ENCODE results near the gene PRB4. TPM values are rescaled to one million over a fixed set of nuclear protein-coding genes. Genes with fewer than 3 reads are reported as not detected.

The PRB4 gene
- total and polyA plus RNA-seq, 9 donors, result not detected

DNA sequence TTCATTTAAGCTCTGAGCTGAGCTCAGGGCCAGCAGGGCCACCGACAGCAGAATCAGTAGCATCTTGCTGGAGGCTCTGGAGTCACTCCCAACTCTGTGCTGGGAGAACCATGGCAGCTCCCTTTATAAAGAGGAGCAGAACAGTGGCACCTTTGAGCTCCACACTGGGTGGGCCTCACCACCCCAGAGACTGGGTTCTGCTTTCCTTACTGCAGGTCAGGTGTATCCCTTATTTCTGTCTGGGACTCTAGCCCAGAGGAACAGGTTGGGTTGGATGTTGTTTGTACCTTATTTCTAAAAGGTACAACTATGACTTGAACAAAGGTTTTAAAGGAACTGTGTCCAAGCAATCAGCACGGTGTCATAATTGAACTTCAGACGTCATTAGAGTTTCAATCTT, 40.6 kb downstream of the PRB4 start, which contains the start of gene PRB3:
Gene PRB3, minus strand, starts transcription at position 101 of the 400 bp plus-strand sequence. Its CDS starts 38 bp downstream, at position 63.
- intact Hi-C loops (cut with DNase I), result no loop called here
- 80 to 87% (median 85%) methylated on average over 3 of the region's 3 CpGs for WGBS, 3 donors
- no peaks in the 10 kb centered on the region for H3K4me1 ChIP-seq (ENCODE audit: insufficient read depth)
- no peaks in the 10 kb centered on the region for H3K27me3 ChIP-seq
- no peak for DNase-seq
- H3K27ac ChIP-seq, result no peak within 1 kb of the TSS
- no peaks in the 10 kb centered on the region for H3K9me3 ChIP-seq
- H3K4me3 ChIP-seq, result no peak within 1 kb of the TSS
- TF ChIP-seq POLR2A (IDR thresholded peaks at IDR 0.05), result no peak
- TF ChIP-seq, protein P1, sequence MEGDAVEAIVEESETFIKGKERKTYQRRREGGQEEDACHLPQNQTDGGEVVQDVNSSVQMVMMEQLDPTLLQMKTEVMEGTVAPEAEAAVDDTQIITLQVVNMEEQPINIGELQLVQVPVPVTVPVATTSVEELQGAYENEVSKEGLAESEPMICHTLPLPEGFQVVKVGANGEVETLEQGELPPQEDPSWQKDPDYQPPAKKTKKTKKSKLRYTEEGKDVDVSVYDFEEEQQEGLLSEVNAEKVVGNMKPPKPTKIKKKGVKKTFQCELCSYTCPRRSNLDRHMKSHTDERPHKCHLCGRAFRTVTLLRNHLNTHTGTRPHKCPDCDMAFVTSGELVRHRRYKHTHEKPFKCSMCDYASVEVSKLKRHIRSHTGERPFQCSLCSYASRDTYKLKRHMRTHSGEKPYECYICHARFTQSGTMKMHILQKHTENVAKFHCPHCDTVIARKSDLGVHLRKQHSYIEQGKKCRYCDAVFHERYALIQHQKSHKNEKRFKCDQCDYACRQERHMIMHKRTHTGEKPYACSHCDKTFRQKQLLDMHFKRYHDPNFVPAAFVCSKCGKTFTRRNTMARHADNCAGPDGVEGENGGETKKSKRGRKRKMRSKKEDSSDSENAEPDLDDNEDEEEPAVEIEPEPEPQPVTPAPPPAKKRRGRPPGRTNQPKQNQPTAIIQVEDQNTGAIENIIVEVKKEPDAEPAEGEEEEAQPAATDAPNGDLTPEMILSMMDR (IDR thresholded peaks at IDR 0.05), result no peak
- TF ChIP-seq EP300 (IDR thresholded peaks at IDR 0.05), result no peak
- no peaks in the 10 kb centered on the region for H3K36me3 ChIP-seq

DNA sequence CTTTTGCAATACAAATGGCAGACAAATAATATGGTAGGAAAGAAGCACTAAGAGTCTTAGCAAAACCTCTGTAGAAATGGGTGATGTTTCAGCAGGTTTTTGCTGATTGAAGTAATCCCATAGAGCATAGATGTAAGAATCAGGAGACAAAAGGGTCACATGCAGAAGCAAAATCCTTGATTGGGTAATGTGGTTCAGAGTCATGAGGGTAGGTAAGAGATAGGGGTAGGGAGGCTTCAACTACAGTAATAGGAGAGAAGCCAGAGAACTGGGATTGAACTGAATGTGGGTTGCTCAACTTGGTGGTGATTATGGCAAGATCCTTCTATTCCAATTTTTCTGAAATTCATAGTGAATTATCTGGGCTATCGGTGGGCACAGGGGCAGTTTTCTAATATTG, 45.7 kb downstream of the PRB4 start:
- Histone ChIP-seq H3K4me1 (ENCODE audit: insufficient read depth) (no peaks in the 10 kb centered on the region), H3K27ac (no peak overlapping the region), H3K36me3 (no peaks in the 10 kb centered on the region), H3K9me3 (peaks cover 0 to 5% of the 10 kb centered on the region in 2 donors), H3K27me3 (no peaks in the 10 kb centered on the region), H3K4me3 (no peak overlapping the region)
- TF ChIP-seq, protein P1 (IDR thresholded peaks at IDR 0.05), result no peak
- no peak for TF ChIP-seq POLR2A (IDR thresholded peaks at IDR 0.05)
- no peak for TF ChIP-seq EP300 (IDR thresholded peaks at IDR 0.05)
- DNase-seq, result no peak
- WGBS, 3 donors, result 89 to 95% (median 94%) methylated on average over 1 of the region's 1 CpG
- intact Hi-C loops (cut with DNase I), result no loop called here

Other genes starting within 250 kb of the PRB4 start
- gene TAS2R46, start 248.1 kb downstream of the PRB4 start, total RNA-seq, result 1 to 10 TPM in 5 of 7 donors, under 1 TPM in 2; 0.54 to 4.0 (median 1.7) TPM
- not detected for gene TAS2R46, start 248.1 kb downstream of the PRB4 start, polyA plus RNA-seq
- 1 to 10 TPM in 3 of 7 donors, under 1 TPM in 3, not detected in 1; 0.45 to 6.9 (median 1.2) TPM for gene TAS2R43, start 218.1 kb downstream of the PRB4 start, total RNA-seq
- gene TAS2R43, start 218.1 kb downstream of the PRB4 start, polyA plus RNA-seq, result under 1 TPM; 0.10 to 0.50 TPM
- gene TAS2R30, start 175.8 kb downstream of the PRB4 start, total RNA-seq, result 1 to 10 TPM; 2.3 to 9.9 (median 4.5) TPM
- under 1 TPM; 0.10 to 0.67 TPM for gene TAS2R30, start 175.8 kb downstream of the PRB4 start, polyA plus RNA-seq
- 1 to 10 TPM; 3.3 to 7.0 (median 5.9) TPM for gene SMIM10L1, start 139.2 kb downstream of the PRB4 start, total RNA-seq
- gene SMIM10L1, start 139.2 kb downstream of the PRB4 start, polyA plus RNA-seq, result 1 to 10 TPM; 4.3 to 9.8 TPM
- gene TAS2R42, start 123.5 kb downstream of the PRB4 start, total RNA-seq, result not detected
- gene TAS2R42, start 123.5 kb downstream of the PRB4 start, polyA plus RNA-seq, result not detected
- not detected for gene PRB3, start 40.7 kb downstream of the PRB4 start, total RNA-seq
- not detected for gene PRB3, start 40.7 kb downstream of the PRB4 start, polyA plus RNA-seq
- not detected for gene PRB2, start 85.1 kb upstream of the PRB4 start, total RNA-seq
- gene PRB2, start 85.1 kb upstream of the PRB4 start, polyA plus RNA-seq, result not detected

Data from ovary (tissue), 9 donors.